GM08714 (cell line): ENCODE results near the gene INSL3.

Experiments
- H3K4me3 ChIP-seq: fragments of 200-500 bp; sonication (Bioruptor generic); 2 replicates; pipeline ENCODE4 v1.5.1; 2014; ENCODE audit warnings: mild to moderate bottlenecking, low read length, inconsistent platforms
- ZNF274 ChIP-seq: IDR thresholded peaks from 2 replicates; pipeline ENCODE4 v1.6.1; 2012; ENCODE audit warnings: mild to moderate bottlenecking, low read depth, low read length

INSL3 gene

GRCh38 chr19:17840019-17840418, 18.7 kb upstream of the INSL3 start:
- no peak for TF ChIP-seq ZNF274
- H3K4me3 ChIP-seq, result no peak overlapping the region

GRCh38 chr19:17837972-17838371, 16.7 kb upstream of the INSL3 start:
- TF ChIP-seq ZNF274, result no peak
- H3K4me3 ChIP-seq, result no peak overlapping the region

DNA sequence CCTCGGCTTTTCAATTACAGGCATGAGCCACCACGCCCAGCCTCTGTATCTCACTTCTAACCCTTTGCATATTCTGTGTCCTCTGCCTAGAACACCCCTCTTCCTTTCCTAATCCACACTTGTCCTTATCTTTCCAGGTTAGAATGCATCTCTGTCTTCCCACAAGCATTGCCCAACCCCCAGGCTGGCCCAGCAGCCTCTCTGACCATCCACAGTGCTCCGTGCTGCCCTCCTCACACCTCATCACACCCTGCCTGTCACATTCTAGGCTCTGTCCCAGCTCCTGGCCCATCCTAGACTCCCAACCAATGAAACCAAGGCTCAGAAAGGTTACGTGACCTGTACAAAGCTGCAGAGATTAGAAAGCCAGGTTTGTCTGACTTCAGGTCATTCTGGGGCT, 15.2 kb upstream of the INSL3 start:
- no peak for TF ChIP-seq ZNF274
- no peak overlapping the region for H3K4me3 ChIP-seq

DNA sequence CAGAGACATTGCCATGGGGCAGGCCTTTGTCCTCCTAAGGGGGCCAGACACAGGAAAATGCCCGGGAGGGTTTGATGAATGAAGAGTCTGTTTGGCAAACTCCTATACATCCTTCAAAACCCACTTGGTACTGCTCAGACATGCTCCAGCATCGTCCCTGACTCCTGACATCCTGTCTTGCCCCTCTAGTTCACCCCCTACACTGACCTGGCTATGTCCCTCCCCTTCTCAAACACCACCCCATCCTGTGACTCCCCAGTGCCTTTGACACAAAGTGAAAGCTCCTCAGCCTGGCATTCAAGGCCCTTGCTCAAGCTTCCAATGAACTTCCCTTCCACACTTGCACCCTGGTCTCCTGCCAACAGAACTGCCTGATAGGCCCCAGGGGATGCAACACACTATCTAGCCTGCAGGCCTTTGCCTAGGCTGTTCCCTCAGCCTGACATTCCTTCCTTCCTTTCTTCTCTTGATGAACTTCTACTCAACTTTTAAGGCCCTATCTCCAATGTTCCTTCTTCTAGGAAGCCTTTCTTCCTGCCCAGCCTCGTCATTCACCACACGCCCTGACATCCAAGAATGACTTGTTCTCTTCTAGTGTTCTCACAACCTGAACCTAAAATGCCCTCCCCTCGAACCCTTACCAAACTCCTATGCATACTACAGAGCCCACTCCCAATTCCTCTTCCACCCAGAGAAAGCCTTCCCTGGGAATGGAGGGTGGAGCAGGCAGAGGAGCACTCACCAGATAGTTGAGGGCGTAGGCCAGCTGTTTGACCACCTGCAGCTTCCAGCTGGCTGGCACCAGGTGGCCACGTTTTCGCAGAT, 14.1 kb upstream of the INSL3 start:
- H3K4me3 ChIP-seq, result no peak overlapping the region
- no peak for TF ChIP-seq ZNF274

DNA sequence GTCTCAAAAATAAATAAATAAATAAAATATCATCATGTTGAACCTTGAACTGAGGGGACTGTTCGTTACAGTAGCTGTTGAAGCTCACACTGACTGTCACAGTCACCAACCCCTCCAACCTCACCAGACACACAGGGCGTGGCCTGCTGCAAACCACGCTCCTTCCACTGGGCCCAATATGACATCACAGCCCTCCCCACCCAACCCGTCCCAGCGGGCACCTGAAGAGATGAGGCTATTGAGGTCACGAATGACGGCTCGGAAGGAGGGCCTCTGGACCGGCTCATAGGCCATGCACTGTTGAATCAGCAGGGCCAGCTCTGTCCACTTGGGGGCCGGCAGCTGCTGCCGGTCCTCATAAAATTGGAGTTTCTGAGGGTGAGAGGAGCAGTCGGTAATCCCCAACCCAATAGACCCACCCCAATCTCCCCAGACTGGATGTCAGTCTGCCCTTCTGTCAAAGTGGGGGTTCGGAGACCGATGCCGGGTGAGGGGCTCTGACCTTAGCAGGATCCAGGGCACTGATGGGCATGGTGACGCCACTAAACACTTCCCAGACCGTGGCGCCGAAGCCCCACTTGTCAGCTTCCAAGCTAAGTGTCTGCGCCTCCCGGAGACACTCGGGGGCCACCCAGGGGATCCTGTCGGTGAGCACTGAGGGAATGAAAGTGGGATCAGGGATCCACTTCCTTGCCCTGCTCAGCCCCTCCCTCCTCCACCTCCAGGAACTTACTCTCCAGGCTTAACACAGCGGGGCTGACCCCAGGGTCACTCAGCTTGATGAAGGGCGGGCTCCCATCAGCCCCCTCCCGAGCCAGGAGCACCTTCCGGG, 13.2 kb upstream of the INSL3 start:
- no peak for TF ChIP-seq ZNF274
- no peak overlapping the region for H3K4me3 ChIP-seq

GRCh38 chr19:17832443-17833208, 11.3 kb upstream of the INSL3 start:
- no peak overlapping the region for H3K4me3 ChIP-seq
- no peak for TF ChIP-seq ZNF274

DNA sequence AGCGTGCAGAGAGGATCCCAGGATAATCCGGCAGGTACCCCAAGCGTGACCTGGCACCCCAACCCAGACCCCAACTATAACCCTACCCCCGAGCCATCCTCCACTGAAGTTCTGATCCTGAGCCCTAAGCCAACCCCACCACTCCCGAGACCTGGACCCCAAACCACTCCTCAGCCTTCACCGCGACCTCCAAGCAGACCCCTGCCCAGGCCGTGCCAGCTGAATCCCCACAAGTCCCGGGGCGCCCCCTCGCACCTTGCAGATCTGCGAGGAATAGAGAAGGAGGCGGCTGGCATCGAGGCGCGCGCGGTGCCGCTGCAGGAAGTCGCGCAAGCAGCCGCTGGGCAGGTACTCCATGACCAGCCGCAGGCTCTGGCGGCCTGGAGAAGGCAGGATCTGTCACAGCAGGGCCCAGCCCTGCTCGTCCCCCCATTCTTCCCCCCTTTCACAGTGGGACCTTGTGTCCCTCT, 10.1 kb upstream of the INSL3 start:
- TF ChIP-seq ZNF274, result no peak
- no peak overlapping the region for H3K4me3 ChIP-seq

DNA sequence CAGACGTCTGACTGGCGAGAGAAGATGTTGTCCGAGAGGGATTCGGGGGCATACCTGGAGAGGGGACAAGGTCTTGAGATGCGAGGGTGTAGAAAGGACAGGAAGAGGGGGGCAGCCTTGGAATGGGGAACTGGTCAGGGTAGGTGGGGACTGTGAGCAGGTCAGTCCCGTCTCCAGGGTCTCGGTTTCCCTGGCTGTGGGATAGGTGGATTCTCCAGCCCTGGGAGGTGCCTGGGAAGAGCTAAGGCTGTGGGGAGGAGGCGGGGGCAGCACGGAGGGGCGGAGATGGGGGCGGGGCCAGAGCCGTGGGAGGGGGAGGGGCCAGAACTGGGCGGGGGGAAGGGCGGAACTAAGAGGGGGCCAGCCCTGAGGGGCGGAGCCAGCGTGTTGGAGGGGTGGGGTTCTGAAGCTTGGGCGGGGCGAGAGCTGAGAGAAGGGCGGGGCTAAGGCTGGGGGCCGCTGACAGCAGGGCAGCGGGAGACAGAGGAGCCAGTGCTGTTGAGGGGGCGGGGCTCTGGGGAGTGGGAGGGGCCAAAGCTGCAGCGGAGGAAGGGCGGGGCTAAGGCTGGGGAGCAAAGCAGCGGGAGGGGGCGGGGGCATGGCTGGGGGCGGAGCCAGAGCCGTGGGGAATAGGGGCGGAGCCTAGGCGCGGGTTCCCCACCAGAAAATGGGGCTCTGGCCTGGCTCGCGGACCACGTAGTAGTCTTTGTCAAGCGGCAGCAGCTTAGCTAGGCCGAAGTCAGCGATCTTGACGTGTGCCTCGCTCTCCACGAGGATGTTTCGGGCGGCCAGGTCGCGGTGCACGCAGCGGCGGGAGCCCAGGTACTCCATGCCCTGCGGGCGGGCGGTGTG, 9.5 kb upstream of the INSL3 start:
- no peak for TF ChIP-seq ZNF274
- H3K4me3 ChIP-seq, result no peak overlapping the region

DNA sequence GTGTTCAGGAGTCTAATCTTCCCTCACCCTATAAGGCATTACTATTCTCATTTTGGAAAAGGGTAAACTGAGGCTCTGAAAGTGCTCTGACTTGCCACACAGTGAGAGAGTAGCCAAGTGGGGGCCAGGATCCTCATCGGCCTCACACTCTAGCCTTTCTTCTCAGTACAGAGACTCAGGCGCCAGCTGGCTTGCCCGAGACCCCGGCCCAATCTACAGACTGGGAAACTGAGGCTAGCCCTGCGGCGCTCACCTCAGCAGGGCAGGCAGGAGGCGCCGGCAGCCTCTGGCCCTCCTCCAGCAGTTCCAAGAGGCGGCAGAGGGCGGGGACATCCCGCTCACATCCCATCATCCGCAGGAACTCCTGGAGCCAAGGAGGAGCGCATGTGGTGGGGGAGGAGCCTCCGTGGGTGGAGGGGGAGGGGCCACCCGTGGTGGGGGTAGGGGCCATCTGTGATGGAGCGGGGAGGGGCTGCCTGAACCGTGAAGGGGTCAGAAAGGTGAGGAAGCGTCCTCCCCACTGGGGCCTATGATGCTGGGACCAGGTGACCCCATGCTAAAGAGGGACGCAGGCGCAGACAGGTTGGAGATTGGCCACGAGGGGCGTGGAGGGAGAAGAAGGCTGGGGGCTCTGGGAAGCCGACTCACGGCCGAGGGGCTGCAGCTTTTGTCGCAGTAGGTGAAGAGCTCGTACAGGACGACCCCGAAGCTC, 8.7 kb upstream of the INSL3 start:
- TF ChIP-seq ZNF274, result no peak
- no peak overlapping the region for H3K4me3 ChIP-seq

GRCh38 chr19:17826508-17827056, 5.3 kb upstream of the INSL3 start:
- no peak for TF ChIP-seq ZNF274
- H3K4me3 ChIP-seq, result no peak overlapping the region

GRCh38 chr19:17824339-17824738, 3.0 kb upstream of the INSL3 start:
- no peak overlapping the region for H3K4me3 ChIP-seq
- no peak for TF ChIP-seq ZNF274

GRCh38 chr19:17817668-17818363, 3.5 kb downstream of the INSL3 start:
- no peak for TF ChIP-seq ZNF274
- no peak overlapping the region for H3K4me3 ChIP-seq

- no peak for TF ChIP-seq ZNF274
- H3K4me3 ChIP-seq, result no peak overlapping the region
Measured at GRCh38 chr19:17812099-17812498, 9.2 kb downstream of the INSL3 start.
